ENCODE measurements around the gene CDC14C.
"Not testable (repeated sequence)": the region's sequence is repeated elsewhere in the genome, so short reads cannot be mapped to it uniquely, and the experiment has no call there.

Gene CDC14C

GRCh38 chr7:48924433-48924832, at the start of gene CDC14C:
TSS of gene CDC14C (plus strand) at chr7:48924547. CDS start at chr7:48924673, 126 bp downstream.
- no peaks in the 10 kb centered on the region for H3K36me3 ChIP-seq (ENCODE audit: insufficient read depth, low read length)
- H2AFZ ChIP-seq (ENCODE audit: low read length, unreplicated experiment), result no peak within 1 kb of the TSS
- H3K27me3 ChIP-seq (ENCODE audit: insufficient read depth, low read length), result no peaks in the 10 kb centered on the region
- no peak within 1 kb of the TSS for H3K4me3 ChIP-seq (ENCODE audit: low read depth, low read length)
- H3K79me2 ChIP-seq (ENCODE audit: control insufficient read depth, insufficient read depth, low read length, unreplicated experiment), result no peaks in the 10 kb centered on the region
- no peak within 1 kb of the TSS for H3K27ac ChIP-seq (ENCODE audit: low read depth, low read length)
- no peaks in the 10 kb centered on the region for H3K4me1 ChIP-seq (ENCODE audit: control insufficient read depth, insufficient read depth, low read length, unreplicated experiment)

GRCh38 chr7:48875045-48875916, 49.1 kb upstream of the CDC14C start:
- Histone ChIP-seq H3K27me3 (ENCODE audit: insufficient read depth, low read length) (no peaks in the 10 kb centered on the region), H2AFZ (ENCODE audit: low read length, unreplicated experiment) (no peak overlapping the region), H3K79me2 (ENCODE audit: control insufficient read depth, insufficient read depth, low read length, unreplicated experiment) (no peaks in the 10 kb centered on the region), H3K27ac (ENCODE audit: low read depth, low read length) (no peak overlapping the region), H3K4me3 (ENCODE audit: low read depth, low read length) (no peak overlapping the region), H3K36me3 (ENCODE audit: insufficient read depth, low read length) (no peaks in the 10 kb centered on the region), H3K4me1 (ENCODE audit: control insufficient read depth, insufficient read depth, low read length, unreplicated experiment) (no peaks in the 10 kb centered on the region)

- no peaks in the 10 kb centered on the region for H3K36me3 ChIP-seq (ENCODE audit: insufficient read depth, low read length)
- H3K79me2 ChIP-seq (ENCODE audit: control insufficient read depth, insufficient read depth, low read length, unreplicated experiment), result no peaks in the 10 kb centered on the region
- no peaks in the 10 kb centered on the region for H3K4me1 ChIP-seq (ENCODE audit: control insufficient read depth, insufficient read depth, low read length, unreplicated experiment)
- H3K27me3 ChIP-seq (ENCODE audit: insufficient read depth, low read length), result no peaks in the 10 kb centered on the region
- H2AFZ ChIP-seq (ENCODE audit: low read length, unreplicated experiment), result no peak overlapping the region
- H3K27ac ChIP-seq (ENCODE audit: low read depth, low read length), result no peak overlapping the region
- no peak overlapping the region for H3K4me3 ChIP-seq (ENCODE audit: low read depth, low read length)
Measured at GRCh38 chr7:48876087-48876486, 48.3 kb upstream of the CDC14C start.

GRCh38 chr7:48880851-48881250, 43.5 kb upstream of the CDC14C start:
- Histone ChIP-seq H3K4me1 (ENCODE audit: control insufficient read depth, insufficient read depth, low read length, unreplicated experiment) (no peaks in the 10 kb centered on the region), H3K27ac (ENCODE audit: low read depth, low read length) (no peak overlapping the region), H3K79me2 (ENCODE audit: control insufficient read depth, insufficient read depth, low read length, unreplicated experiment) (no peaks in the 10 kb centered on the region), H3K4me3 (ENCODE audit: low read depth, low read length) (no peak overlapping the region), H3K36me3 (ENCODE audit: insufficient read depth, low read length) (no peaks in the 10 kb centered on the region), H3K27me3 (ENCODE audit: insufficient read depth, low read length) (no peaks in the 10 kb centered on the region), H2AFZ (ENCODE audit: low read length, unreplicated experiment) (no peak overlapping the region)

- Histone ChIP-seq H3K27ac (ENCODE audit: low read depth, low read length) (no peak overlapping the region), H3K4me3 (ENCODE audit: low read depth, low read length) (no peak overlapping the region), H3K79me2 (ENCODE audit: control insufficient read depth, insufficient read depth, low read length, unreplicated experiment) (no peaks in the 10 kb centered on the region), H3K36me3 (ENCODE audit: insufficient read depth, low read length) (no peaks in the 10 kb centered on the region), H3K4me1 (ENCODE audit: control insufficient read depth, insufficient read depth, low read length, unreplicated experiment) (no peaks in the 10 kb centered on the region), H3K27me3 (ENCODE audit: insufficient read depth, low read length) (no peaks in the 10 kb centered on the region), H2AFZ (ENCODE audit: low read length, unreplicated experiment) (no peak overlapping the region)
Measured at GRCh38 chr7:48887500-48887899, 36.8 kb upstream of the CDC14C start.

- no peaks in the 10 kb centered on the region for H3K27me3 ChIP-seq (ENCODE audit: insufficient read depth, low read length)
- H3K79me2 ChIP-seq (ENCODE audit: control insufficient read depth, insufficient read depth, low read length, unreplicated experiment), result no peaks in the 10 kb centered on the region
- no peaks in the 10 kb centered on the region for H3K36me3 ChIP-seq (ENCODE audit: insufficient read depth, low read length)
- H3K4me1 ChIP-seq (ENCODE audit: control insufficient read depth, insufficient read depth, low read length, unreplicated experiment), result no peaks in the 10 kb centered on the region
- no peak overlapping the region for H3K27ac ChIP-seq (ENCODE audit: low read depth, low read length)
- no peak overlapping the region for H2AFZ ChIP-seq (ENCODE audit: low read length, unreplicated experiment)
- no peak overlapping the region for H3K4me3 ChIP-seq (ENCODE audit: low read depth, low read length)
Measured at GRCh38 chr7:48894574-48894973, 29.8 kb upstream of the CDC14C start.

GRCh38 chr7:48899932-48900331, 24.4 kb upstream of the CDC14C start:
- Histone ChIP-seq H3K36me3 (ENCODE audit: insufficient read depth, low read length) (no peaks in the 10 kb centered on the region), H3K4me3 (ENCODE audit: low read depth, low read length) (no peak overlapping the region), H3K4me1 (ENCODE audit: control insufficient read depth, insufficient read depth, low read length, unreplicated experiment) (no peaks in the 10 kb centered on the region), H3K27ac (ENCODE audit: low read depth, low read length) (no peak overlapping the region), H3K79me2 (ENCODE audit: control insufficient read depth, insufficient read depth, low read length, unreplicated experiment) (no peaks in the 10 kb centered on the region), H3K27me3 (ENCODE audit: insufficient read depth, low read length) (no peaks in the 10 kb centered on the region), H2AFZ (ENCODE audit: low read length, unreplicated experiment) (no peak overlapping the region)

GRCh38 chr7:48901966-48902365, 22.4 kb upstream of the CDC14C start:
- H3K4me3 ChIP-seq (ENCODE audit: low read depth, low read length), result no peak overlapping the region
- H3K79me2 ChIP-seq (ENCODE audit: control insufficient read depth, insufficient read depth, low read length, unreplicated experiment), result no peaks in the 10 kb centered on the region
- H3K27me3 ChIP-seq (ENCODE audit: insufficient read depth, low read length), result no peaks in the 10 kb centered on the region
- no peak overlapping the region for H3K27ac ChIP-seq (ENCODE audit: low read depth, low read length)
- H3K4me1 ChIP-seq (ENCODE audit: control insufficient read depth, insufficient read depth, low read length, unreplicated experiment), result no peaks in the 10 kb centered on the region
- H2AFZ ChIP-seq (ENCODE audit: low read length, unreplicated experiment), result no peak overlapping the region
- H3K36me3 ChIP-seq (ENCODE audit: insufficient read depth, low read length), result no peaks in the 10 kb centered on the region

- Histone ChIP-seq H3K4me1 (ENCODE audit: control insufficient read depth, insufficient read depth, low read length, unreplicated experiment) (no peaks in the 10 kb centered on the region), H3K27me3 (ENCODE audit: insufficient read depth, low read length) (no peaks in the 10 kb centered on the region), H3K79me2 (ENCODE audit: control insufficient read depth, insufficient read depth, low read length, unreplicated experiment) (no peaks in the 10 kb centered on the region), H2AFZ (ENCODE audit: low read length, unreplicated experiment) (no peak overlapping the region), H3K36me3 (ENCODE audit: insufficient read depth, low read length) (no peaks in the 10 kb centered on the region), H3K27ac (ENCODE audit: low read depth, low read length) (no peak overlapping the region), H3K4me3 (ENCODE audit: low read depth, low read length) (no peak overlapping the region)
Measured at GRCh38 chr7:48904975-48905374, 19.4 kb upstream of the CDC14C start.

- not testable (repeated sequence) for H2AFZ ChIP-seq (ENCODE audit: low read length, unreplicated experiment); H3K27me3 ChIP-seq (ENCODE audit: insufficient read depth, low read length); H3K4me3 ChIP-seq (ENCODE audit: low read depth, low read length); H3K79me2 ChIP-seq (ENCODE audit: control insufficient read depth, insufficient read depth, low read length, unreplicated experiment); H3K4me1 ChIP-seq (ENCODE audit: control insufficient read depth, insufficient read depth, low read length, unreplicated experiment); H3K27ac ChIP-seq (ENCODE audit: low read depth, low read length); H3K36me3 ChIP-seq (ENCODE audit: insufficient read depth, low read length)
Measured at GRCh38 chr7:48905686-48906085, 18.7 kb upstream of the CDC14C start.

GRCh38 chr7:48909887-48910286, 14.5 kb upstream of the CDC14C start:
- not testable (repeated sequence) for H3K36me3 ChIP-seq (ENCODE audit: insufficient read depth, low read length); H3K27me3 ChIP-seq (ENCODE audit: insufficient read depth, low read length); H3K79me2 ChIP-seq (ENCODE audit: control insufficient read depth, insufficient read depth, low read length, unreplicated experiment); H3K4me3 ChIP-seq (ENCODE audit: low read depth, low read length); H3K4me1 ChIP-seq (ENCODE audit: control insufficient read depth, insufficient read depth, low read length, unreplicated experiment); H3K27ac ChIP-seq (ENCODE audit: low read depth, low read length); H2AFZ ChIP-seq (ENCODE audit: low read length, unreplicated experiment)
